Activated CD8-positive, alpha-beta T cell treated with anti-CD3 and anti-CD28 coated beads, Interleukin-2, amount 10 ng/mL, durations not matched to agents 7 days and 5 days (primary cell): ENCODE measurements around the gene NLGN1. TPM values are rescaled to one million over a fixed set of nuclear protein-coding genes. Genes with fewer than 3 reads are reported as not detected.

Source experiments
- ATAC-seq: fragments of 150-1000 bp; cut with Tn5 transposase; one replicate; pipeline ENCODE4 v1.10.0; 2021; ENCODE audit warnings: moderate library complexity
- CTCF ChIA-PET: fragments of 350-600 bp; sonication (Branson Sonifier 250); formaldehyde crosslinking; loops from one replicate; lab custom pipeline; 2021; ENCODE audit warnings: antibody characterized with exemption; lab: Charles Lee
- POLR2A ChIA-PET: fragments of 350-600 bp; sonication (Branson Sonifier 250); formaldehyde crosslinking; loops from one replicate; lab custom pipeline; 2021; ENCODE audit warnings: antibody characterized with exemption; lab: Charles Lee
- DNase-seq: peaks from one replicate; pipeline ENCODE4 v3.0.0-alpha.2; 2020
- H3K27ac Mint-ChIP-seq: one replicate; pipeline ENCODE4 v1.8.0; 2021; ENCODE audit warnings: mild to moderate bottlenecking, mixed read lengths
- H3K27me3 Mint-ChIP-seq: one replicate; pipeline ENCODE4 v1.8.0; 2021; ENCODE audit warnings: low read depth, mixed read lengths
- H3K36me3 Mint-ChIP-seq: one replicate; pipeline ENCODE4 v1.8.0; 2021; ENCODE audit warnings: low read depth, mixed read lengths
- H3K4me1 Mint-ChIP-seq: one replicate; pipeline ENCODE4 v1.8.0; 2021; ENCODE audit warnings: low read depth, mixed read lengths
- H3K4me3 Mint-ChIP-seq: one replicate; pipeline ENCODE4 v1.8.0; 2021; ENCODE audit warnings: mild to moderate bottlenecking, mixed read lengths
- H3K9me3 Mint-ChIP-seq: one replicate; pipeline ENCODE4 v1.8.0; 2022; ENCODE audit warnings: mixed read lengths; ENCODE audit not compliant: insufficient read depth
- total RNA-seq, 2 experiments: library from RNA; stranded (reverse); gene quantifications; one replicate each; pipeline ENCODE4 v1.2.3, GENCODE V29; 2021

Gene NLGN1
- total RNA-seq, 2 experiments from 2014 or later, result not detected

DNA sequence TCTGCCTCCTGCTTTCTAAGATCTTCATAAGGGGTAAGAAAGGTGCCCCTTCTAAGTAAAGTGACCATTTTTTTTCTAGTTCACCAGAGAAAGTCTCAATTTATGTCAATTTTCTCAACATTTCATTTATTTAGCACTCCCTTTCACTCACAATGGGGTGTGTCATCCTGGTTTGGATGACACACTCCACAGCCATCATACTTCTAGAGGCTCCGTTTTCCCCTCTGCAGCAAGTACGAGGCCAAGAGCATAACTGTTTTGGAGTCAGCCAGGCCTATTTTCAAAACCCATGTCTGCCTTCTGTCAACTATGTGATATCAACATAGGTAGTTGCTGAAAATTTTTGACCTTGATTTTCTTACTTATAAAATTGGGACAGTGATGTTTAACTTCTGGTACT lies 703.2 kb downstream of the NLGN1 start:
- H3K4me1 Mint-ChIP-seq, result no peaks in the 10 kb centered on the region
- H3K4me3 Mint-ChIP-seq, result no peak overlapping the region
- ATAC-seq (no peak), DNase-seq (no peak)
- no peaks in the 10 kb centered on the region for H3K27me3 Mint-ChIP-seq
- no peak overlapping the region for H3K27ac Mint-ChIP-seq
- ChIA-PET POLR2A (no interaction called here), CTCF (no interaction called here)
- H3K36me3 Mint-ChIP-seq, result no peaks in the 10 kb centered on the region
- no peaks in the 10 kb centered on the region for H3K9me3 Mint-ChIP-seq

DNA sequence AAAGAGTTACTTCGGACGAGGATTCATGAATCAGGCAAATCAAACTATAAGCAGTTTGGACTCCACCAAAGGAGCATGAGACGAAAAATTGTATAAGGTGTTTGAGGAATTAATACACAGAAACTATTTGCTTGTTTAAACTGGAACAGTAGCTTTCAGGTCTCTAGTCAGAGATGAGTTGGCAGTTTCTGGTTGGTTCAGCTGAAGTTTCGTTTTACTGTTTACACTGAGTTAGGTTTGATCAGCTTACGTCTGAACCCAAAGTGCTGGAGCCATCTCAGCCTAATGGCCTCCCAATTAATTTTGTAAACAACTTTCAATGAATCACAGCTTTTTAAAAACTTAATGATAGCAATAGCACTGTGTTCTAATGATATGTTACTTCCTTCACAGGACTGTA lies 703.7 kb downstream of the NLGN1 start:
- Mint-ChIP-seq H3K27ac (no peak overlapping the region), H3K4me3 (no peak overlapping the region), H3K36me3 (no peaks in the 10 kb centered on the region), H3K4me1 (no peaks in the 10 kb centered on the region), H3K27me3 (no peaks in the 10 kb centered on the region), H3K9me3 (no peaks in the 10 kb centered on the region)
- ChIA-PET POLR2A (no interaction called here), CTCF (no interaction called here)
- DNase-seq, result no peak
- no peak for ATAC-seq

DNA sequence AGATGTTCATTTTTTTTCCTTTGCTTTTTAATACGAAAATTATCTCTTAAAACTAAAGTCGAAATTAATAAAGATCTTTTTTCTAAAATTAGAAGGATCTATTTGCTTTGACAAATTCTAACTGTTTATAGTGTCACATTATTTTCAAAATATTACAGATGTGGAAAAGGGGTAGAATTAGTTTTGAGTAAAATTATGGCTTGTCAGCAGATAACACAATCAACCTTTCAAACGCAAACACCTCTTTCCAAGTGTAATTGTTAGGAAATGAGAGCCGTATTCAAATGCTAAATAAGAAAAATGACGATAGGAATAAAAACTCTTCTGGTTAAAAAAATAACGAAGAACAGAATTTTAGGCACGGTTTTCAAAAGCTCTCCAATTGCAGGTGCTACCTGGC lies 704.7 kb downstream of the NLGN1 start:
- H3K27ac Mint-ChIP-seq, result no peak overlapping the region
- DNase-seq (no peak), ATAC-seq (no peak)
- no peaks in the 10 kb centered on the region for H3K36me3 Mint-ChIP-seq
- H3K4me3 Mint-ChIP-seq, result no peak overlapping the region
- ChIA-PET POLR2A (no interaction called here), CTCF (no interaction called here)
- no peaks in the 10 kb centered on the region for H3K4me1 Mint-ChIP-seq
- H3K27me3 Mint-ChIP-seq, result no peaks in the 10 kb centered on the region
- H3K9me3 Mint-ChIP-seq, result no peaks in the 10 kb centered on the region

DNA sequence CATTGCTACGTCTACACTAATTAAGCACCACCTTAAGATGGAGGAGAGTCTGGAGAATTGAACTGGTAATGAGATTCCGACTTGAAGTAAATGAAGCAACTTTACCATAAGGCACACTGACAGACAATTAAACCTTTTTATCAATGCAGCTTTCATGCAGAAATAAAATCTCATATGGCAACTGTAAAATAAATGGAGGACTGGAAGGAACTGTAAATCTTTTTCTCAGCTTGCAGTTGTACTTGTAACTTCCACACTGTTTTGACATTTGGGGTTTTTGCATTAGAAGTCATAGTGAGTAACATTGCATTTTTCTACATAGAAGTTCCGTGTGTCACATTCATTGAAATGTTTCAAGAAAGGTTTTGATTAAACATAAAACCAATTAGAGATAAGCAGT lies 705.3 kb downstream of the NLGN1 start:
- Mint-ChIP-seq H3K9me3 (no peaks in the 10 kb centered on the region), H3K36me3 (no peaks in the 10 kb centered on the region), H3K27ac (no peak overlapping the region), H3K4me1 (no peaks in the 10 kb centered on the region), H3K4me3 (no peak overlapping the region), H3K27me3 (no peaks in the 10 kb centered on the region)
- ChIA-PET CTCF (no interaction called here), POLR2A (no interaction called here)
- ATAC-seq (no peak), DNase-seq (no peak)

DNA sequence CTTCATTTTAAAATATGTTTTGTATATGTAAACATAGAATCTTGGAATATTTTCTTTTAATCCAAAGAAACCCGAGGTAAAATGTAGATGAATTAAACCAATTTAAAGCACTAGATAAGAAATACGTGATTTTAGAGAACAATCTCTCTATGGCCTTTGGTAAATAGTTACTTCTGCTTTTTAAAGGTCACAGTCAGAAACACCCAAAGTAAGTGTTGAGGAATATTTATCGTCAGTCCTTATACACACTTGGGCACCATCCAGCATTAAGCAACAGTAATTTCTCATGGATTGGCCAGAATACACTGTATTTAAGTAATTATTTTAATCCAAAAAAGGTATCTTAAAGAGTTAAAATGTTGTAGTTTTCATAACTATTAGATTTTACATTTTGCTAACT lies 713.2 kb downstream of the NLGN1 start:
- H3K9me3 Mint-ChIP-seq, result no peaks in the 10 kb centered on the region
- DNase-seq, result no peak
- no peak overlapping the region for H3K4me3 Mint-ChIP-seq
- no peaks in the 10 kb centered on the region for H3K36me3 Mint-ChIP-seq
- no peak for ATAC-seq
- H3K27me3 Mint-ChIP-seq, result no peaks in the 10 kb centered on the region
- H3K4me1 Mint-ChIP-seq, result no peaks in the 10 kb centered on the region
- CTCF ChIA-PET, result no interaction called here
- POLR2A ChIA-PET, result no interaction called here
- H3K27ac Mint-ChIP-seq, result no peak overlapping the region

DNA sequence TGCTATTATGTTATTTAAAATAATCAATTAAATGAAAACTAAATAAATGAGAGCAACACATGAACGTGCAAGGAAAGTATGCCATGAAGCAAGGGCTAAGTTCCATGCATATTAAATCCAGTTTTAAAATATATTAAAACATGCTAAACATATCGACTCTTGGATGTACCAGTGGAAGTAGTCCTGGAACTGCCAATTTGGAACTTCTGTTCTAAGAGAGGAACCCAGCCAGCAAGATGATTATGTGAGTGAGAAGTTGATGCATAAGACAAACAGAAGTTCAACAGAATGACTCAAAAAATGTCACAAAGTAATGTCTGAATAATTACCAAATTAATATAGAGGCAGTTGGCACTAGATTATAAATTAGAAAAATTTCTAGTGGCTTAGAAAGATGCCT lies 714.2 kb downstream of the NLGN1 start:
- ATAC-seq, result no peak
- Mint-ChIP-seq H3K27me3 (no peaks in the 10 kb centered on the region), H3K36me3 (no peaks in the 10 kb centered on the region), H3K9me3 (no peaks in the 10 kb centered on the region), H3K27ac (no peak overlapping the region), H3K4me1 (no peaks in the 10 kb centered on the region), H3K4me3 (no peak overlapping the region)
- ChIA-PET POLR2A (no interaction called here), CTCF (no interaction called here)
- no peak for DNase-seq

DNA sequence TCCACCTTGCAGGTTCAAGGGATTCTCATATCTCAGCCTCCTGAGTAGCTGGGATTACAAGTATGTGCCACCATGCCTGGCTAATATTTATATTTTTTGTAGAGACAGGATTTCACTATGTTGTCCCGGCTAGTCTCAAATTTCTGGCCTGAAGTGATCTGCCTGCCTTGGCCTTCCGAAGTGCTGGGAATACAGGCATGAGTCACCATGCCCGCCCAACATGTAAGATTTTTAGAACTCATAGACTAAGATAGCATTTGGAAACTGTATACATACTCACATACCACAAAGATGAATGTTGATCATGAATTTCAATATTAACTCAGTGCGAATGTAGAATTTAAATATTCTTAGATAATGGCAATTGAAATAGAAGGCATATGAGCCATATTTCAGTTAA lies 718.9 kb downstream of the NLGN1 start:
- Mint-ChIP-seq H3K4me1 (no peaks in the 10 kb centered on the region), H3K36me3 (no peaks in the 10 kb centered on the region), H3K9me3 (no peaks in the 10 kb centered on the region), H3K27ac (no peak overlapping the region), H3K27me3 (no peaks in the 10 kb centered on the region), H3K4me3 (no peak overlapping the region)
- CTCF ChIA-PET, result no interaction called here
- no peak for ATAC-seq
- POLR2A ChIA-PET, result no interaction called here
- no peak for DNase-seq

DNA sequence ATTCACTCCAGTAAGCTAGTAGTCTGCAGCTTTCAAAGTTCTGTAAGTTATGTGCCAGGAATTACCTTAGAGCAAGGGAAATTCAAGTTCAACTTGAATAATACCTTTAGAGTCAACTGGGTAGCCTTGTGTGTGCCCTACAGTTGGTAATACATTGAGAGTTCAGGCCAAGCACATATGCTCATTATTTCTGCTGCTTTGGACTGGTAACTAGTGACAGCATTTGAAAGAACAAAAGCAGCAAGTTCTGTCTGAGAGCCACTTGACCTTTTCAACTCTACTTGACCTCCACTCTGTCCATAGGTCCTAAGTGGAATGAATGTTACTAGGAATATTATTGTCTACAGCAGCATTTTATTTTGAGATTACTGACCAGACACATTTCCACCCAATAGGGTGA lies 723.5 kb downstream of the NLGN1 start:
- no peaks in the 10 kb centered on the region for H3K27me3 Mint-ChIP-seq
- ATAC-seq, result no peak
- ChIA-PET CTCF (no interaction called here), POLR2A (no interaction called here)
- H3K36me3 Mint-ChIP-seq, result no peaks in the 10 kb centered on the region
- H3K4me1 Mint-ChIP-seq, result no peaks in the 10 kb centered on the region
- H3K9me3 Mint-ChIP-seq, result no peaks in the 10 kb centered on the region
- H3K27ac Mint-ChIP-seq, result no peak overlapping the region
- DNase-seq, result no peak
- no peak overlapping the region for H3K4me3 Mint-ChIP-seq

DNA sequence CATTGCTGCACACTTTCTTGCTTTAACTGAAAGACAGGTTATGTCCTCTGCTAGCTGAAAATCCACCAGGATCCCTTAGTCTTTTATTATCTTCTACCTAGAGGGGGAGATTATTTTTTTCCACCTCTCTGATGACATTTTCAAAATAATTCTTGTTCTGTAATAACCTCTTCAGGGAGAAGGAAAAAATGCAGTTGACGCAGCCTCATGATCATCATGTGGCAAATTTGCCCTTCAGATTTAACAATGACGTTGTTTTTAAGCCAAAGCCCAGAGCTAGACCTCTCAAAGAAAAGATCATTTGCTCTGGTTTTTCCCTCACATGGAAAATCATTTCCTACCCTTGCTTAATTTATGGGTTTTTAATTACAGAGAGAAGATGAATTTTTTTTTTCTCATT lies 724.9 kb downstream of the NLGN1 start:
- ChIA-PET POLR2A (no interaction called here), CTCF (no interaction called here)
- H3K27ac Mint-ChIP-seq, result no peak overlapping the region
- no peaks in the 10 kb centered on the region for H3K36me3 Mint-ChIP-seq
- no peaks in the 10 kb centered on the region for H3K4me1 Mint-ChIP-seq
- DNase-seq (no peak), ATAC-seq (no peak)
- H3K9me3 Mint-ChIP-seq, result no peaks in the 10 kb centered on the region
- no peaks in the 10 kb centered on the region for H3K27me3 Mint-ChIP-seq
- no peak overlapping the region for H3K4me3 Mint-ChIP-seq

DNA sequence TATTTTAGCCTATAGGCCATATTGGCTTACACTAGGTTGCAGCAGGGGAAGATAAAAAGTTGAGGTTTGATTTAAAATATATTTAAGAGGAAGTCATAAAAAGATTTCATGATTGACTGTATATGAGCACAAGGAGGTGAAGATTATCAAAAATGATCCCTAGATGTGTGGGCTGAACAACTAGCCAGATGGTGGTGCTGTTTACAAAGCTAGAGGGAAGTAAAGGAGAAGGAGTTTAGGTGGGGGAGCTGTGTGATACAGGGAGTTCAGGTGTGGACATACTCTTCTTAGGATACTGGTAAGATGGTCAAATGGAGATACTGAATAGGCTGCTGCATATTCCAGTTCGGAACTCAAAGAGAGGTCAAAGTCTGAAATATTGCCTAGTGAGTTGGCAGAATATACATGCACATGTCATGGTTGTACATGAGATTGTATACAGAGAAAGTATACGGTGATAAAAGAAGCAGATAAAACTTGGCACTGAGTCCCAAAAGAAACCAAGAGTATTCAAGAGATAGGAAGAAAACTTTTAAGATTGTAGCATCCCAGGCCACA lies 727.8 kb downstream of the NLGN1 start:
- ChIA-PET POLR2A (no interaction called here), CTCF (no interaction called here)
- no peaks in the 10 kb centered on the region for H3K36me3 Mint-ChIP-seq
- no peaks in the 10 kb centered on the region for H3K4me1 Mint-ChIP-seq
- H3K9me3 Mint-ChIP-seq, result no peaks in the 10 kb centered on the region
- ATAC-seq (no peak), DNase-seq (no peak)
- H3K27ac Mint-ChIP-seq, result no peak overlapping the region
- H3K4me3 Mint-ChIP-seq, result no peak overlapping the region
- no peaks in the 10 kb centered on the region for H3K27me3 Mint-ChIP-seq

DNA sequence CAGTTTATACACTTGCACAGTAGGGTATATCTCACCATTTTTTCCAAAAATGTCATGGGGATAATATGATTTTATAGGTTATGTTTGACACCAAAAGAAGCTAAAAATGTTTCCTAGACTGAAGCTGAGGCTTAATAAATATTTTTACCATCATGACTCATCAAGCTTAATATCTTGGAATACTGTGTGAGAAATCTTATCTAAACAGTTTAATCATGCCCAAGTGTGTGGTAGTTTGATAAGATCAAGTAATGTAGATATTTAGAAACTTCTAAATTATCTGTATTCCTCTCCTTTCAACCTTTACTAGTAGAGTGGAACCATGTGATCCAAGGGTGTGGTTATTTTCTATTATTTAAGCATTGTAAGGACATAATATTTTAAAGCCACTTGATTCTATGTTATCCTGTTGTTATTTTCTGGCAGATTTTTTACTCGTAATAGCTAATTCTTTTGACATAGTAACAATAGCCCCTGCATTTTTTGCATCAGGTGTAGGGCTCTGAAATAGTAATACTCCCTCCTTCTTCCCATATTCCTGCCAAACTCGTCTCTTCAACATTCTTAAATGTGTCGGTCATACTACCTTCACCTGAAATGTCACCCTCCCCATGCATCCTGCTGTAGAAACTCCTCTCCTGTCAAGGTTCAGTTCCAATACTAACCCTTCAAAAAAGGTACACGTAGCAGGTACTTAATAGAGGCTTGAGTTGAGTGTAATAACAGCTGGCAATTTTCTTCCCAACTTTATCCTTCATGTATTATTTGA lies 729.6 kb downstream of the NLGN1 start:
- no peak for DNase-seq
- H3K9me3 Mint-ChIP-seq, result no peaks in the 10 kb centered on the region
- no peak for ATAC-seq
- H3K27ac Mint-ChIP-seq, result no peak overlapping the region
- ChIA-PET POLR2A (no interaction called here), CTCF (no interaction called here)
- H3K4me3 Mint-ChIP-seq, result no peak overlapping the region
- no peaks in the 10 kb centered on the region for H3K27me3 Mint-ChIP-seq
- H3K36me3 Mint-ChIP-seq, result no peaks in the 10 kb centered on the region
- no peaks in the 10 kb centered on the region for H3K4me1 Mint-ChIP-seq

DNA sequence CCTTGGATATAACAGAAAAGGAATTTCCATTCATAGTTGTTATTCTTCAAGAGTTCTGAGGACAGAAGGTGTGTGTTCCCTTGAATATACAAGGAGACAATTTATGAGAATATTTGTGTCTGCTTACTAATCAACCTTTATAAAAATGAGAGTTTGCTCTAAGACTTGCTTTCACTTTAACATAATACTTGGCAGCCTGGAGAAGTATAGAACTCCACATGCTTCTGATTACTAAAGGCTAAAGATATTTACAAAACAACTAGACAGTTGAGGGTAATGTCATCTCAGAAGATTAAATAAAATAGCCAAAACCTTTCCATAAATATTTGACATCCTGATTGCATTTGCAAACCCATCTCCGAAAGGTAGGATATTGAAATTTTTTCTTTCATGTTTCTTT lies 734.5 kb downstream of the NLGN1 start:
- H3K4me1 Mint-ChIP-seq, result no peaks in the 10 kb centered on the region
- H3K9me3 Mint-ChIP-seq, result peaks cover 4% of the 10 kb centered on the region
- CTCF ChIA-PET, result no interaction called here

More for the DNA sequence above, 734.5 kb downstream of the NLGN1 start:
- no peak overlapping the region for H3K27ac Mint-ChIP-seq
- no peak for DNase-seq
- H3K4me3 Mint-ChIP-seq, result no peak overlapping the region
- H3K27me3 Mint-ChIP-seq, result no peaks in the 10 kb centered on the region
- POLR2A ChIA-PET, result no interaction called here
- ATAC-seq, result no peak
- H3K36me3 Mint-ChIP-seq, result no peaks in the 10 kb centered on the region
